ENCODE results near the gene FMNL3.

Gene FMNL3

DNA sequence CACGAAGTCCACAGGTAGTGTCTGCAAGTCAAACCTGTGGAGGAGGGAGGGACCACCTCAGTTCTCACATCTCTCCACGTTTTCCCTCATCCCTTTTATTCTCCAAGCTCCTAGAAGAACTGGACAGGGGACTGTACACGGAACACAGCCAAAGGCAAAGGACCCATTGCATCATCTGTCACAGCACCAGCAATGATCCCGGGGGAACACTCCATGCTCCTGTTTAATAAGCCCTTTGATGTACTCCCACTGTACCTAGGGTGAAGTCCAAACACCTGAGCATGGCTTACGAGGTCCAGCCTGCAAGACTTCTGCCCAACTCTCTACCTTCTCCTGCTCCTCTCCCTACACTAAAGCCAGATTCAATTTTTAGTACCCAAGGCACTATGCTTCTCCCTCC, 57.3 kb downstream of the FMNL3 start:
- no peak for DNase-seq

DNA sequence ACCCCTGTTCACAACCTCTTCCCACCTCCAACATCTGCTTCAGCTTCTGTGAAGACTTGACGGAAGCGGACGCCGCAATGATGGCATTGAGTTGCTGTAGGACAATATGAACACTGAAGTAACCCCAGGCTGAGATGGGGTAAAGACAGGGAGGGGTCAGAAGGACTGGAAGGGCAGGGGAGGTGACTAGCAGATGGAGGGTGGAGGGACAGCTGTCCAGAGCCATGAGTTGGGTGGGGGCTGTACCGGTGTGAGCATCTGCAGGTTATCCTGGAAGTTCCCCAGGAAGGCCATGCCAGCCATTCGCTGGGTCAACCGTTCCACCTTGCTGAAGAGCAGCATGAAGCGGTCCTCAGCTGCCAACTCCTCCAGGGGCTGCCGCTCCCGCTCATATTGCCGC, 57.8 kb downstream of the FMNL3 start:
- DNase-seq, result no peak

DNA sequence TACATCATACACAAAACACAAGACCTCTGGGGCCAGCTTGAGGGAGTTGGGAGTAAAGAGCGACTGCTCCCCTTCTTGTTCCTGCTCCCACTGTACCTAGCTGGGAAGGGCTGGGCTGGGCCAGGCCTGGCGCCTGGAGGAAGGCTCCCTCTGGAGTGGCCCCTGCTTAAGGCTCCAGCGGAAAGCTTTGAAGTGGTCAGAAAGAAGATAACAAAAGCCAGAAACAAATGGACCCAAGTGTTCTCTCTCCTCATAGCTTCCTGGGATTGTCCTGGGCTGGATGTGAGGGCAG, 58.5 kb downstream of the FMNL3 start:
- DNase-seq, result no peak

DNA sequence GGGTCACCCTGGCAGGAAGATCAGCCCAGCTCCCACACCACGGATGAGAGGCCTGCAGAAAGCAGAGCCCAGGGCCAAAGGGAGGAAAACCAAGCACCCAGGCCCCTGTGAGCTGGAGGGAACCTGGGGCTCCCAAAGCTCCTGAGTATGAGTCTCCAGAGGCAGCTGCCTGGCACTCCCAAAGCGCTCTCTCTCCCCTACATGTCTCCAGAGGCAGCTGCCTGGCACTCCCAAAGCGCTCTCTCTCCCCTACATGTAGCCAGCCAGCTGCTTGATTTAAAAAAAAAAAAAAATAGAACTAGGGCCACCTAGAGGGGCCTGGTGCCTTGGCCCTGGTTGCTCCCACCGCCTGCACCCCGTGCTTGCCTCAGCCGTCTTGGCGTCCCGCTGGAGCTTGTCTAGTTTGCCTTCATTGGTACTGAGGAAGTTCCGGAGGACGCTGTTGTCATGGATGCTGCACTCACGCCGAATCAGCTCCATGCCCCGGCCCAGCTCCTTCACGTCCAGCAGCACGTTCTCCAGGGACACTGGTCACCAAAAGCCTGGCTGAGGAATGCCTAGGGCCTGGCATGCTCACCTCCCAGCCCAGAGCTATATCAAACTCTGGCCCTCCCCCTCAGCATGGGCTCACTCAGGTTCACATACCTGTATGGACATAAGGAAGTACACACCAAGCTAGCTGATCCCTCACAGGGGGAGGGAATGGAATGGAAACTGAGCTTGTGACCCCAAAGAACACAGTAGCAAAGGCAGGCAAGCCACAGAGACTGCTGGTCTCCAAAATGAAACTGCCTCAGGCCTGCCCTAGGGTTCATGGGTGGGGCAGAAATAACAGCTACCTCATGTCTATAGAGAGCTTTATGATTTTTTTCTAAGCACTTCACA, 59.1 kb downstream of the FMNL3 start:
- DNase-seq, result no peak

DNA sequence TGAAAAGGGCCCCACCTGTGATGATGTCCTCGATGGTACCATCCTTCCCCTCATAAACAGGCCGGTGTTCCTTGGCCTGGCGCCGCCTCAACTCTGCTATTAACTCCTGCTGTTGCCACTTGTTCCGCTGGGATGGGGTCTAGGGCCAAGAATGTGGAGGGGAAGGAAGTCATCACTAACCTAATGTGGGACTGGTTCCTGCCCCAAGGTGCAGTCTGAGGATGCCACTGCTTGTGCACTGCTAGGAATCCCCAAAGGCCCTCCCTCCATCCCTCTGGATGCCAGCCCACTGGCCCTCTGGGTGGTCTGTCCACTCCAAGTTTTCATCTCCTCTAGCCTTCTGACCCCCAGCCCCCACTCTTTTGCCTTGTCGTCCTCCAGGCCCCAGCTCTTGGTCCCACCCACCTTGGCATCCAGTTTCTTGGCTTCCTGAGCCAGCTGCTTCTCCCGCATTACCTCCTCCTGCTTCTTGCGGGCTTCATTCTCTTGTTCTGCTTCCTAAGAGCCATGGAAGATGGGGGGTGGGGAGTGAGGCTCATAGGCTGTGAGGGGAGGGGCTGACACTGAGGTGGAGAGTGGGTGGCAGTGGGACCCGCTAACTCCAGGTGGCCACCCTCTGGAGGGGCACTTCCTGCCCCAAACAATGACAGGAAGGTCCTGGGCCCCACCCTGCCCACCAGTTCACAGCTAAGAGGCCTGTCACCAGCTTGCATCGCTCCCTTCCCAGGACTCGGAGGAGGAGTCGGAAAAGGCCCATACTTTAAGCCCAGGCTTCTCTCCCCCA, 60.1 kb downstream of the FMNL3 start:
- no peak for DNase-seq

DNA sequence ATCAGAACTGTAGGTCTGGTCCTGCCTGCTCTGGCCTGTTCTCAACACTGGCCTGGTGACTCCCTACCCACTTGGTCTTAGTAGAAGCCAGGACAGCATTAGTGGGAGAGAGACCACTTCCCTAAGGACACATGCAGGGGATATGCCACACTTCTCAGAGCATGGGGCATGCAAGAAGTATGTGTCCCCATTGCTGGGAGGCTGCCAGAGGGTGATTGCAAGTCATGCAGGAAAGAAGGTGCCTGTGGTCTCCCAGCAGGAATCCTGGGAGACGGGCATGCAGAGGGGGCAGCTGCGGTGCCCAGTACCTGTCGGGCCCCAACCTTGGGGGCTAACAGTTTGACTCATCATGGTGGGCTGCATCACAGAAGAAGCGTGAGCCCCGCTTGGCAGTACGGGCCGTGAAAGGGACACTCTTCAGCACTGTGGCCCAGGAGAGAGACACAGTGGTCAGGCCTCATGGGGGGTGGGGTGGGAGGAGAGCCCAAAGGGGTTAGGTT, 60.8 kb downstream of the FMNL3 start:
- no peak for DNase-seq

DNA sequence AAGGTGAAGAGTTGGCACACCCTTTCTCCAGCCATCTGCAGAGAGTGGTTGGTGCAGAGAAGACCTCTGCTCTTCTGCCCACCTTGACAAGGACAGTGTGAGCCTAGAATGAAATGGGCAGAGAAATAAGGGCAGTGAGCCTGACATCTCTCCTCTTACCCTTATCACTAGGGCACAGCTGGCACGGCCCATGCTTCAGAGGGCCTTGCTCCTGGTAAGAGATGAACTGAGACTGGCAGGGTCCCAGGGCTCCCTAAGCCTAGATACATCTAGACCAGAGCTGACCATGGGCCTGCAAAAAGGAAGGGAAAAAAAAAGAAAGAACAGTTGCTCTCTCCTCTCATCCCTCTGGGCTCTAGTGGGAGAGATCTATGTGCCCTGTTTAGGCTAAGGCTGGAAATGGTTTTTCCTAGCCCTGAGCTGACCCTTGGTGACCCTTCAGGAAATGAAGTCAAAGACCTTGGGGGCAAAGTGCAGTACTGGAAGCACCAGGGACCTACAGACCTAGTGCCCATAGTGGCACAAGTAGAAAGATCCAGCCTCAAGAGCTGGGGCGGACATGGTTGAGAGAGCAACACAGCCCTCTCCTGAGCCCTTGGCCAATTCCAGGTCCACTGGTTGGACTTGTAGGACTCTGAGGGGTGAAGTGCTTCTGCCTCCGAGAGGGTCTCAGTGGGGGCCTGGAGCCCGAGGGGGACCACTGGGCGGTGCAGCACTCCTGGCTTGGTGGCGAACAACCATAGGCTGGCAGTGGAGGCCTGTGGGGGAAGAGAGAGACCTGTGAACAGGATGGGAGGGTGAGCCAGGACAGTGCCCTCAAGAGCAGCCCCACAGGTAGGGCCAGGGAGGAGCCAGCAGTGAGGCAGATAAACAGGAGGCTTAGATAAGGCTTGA, 61.8 kb downstream of the FMNL3 start:
- no peak for DNase-seq

DNA sequence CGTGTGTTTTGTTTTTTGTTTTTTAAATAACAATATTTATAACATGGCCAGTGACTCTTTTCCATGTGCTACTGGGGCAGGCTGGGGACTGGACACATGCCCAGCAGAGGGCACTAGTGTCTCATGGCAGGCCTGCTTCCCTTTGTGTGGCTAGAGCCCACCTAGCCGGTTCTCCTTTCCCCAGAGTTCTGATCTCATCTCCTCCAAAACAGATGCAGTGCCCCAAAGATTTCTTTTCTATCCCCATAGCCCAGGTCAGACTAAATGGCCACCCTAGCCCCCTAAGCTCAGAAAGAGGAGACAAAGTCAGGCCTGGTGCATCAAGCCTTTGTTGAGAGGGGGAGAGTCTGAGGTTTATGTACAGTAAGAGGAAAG, 62.6 kb downstream of the FMNL3 start:
- DNase-seq, result peak in 1 of 2 experiments; percentile 69

DNA sequence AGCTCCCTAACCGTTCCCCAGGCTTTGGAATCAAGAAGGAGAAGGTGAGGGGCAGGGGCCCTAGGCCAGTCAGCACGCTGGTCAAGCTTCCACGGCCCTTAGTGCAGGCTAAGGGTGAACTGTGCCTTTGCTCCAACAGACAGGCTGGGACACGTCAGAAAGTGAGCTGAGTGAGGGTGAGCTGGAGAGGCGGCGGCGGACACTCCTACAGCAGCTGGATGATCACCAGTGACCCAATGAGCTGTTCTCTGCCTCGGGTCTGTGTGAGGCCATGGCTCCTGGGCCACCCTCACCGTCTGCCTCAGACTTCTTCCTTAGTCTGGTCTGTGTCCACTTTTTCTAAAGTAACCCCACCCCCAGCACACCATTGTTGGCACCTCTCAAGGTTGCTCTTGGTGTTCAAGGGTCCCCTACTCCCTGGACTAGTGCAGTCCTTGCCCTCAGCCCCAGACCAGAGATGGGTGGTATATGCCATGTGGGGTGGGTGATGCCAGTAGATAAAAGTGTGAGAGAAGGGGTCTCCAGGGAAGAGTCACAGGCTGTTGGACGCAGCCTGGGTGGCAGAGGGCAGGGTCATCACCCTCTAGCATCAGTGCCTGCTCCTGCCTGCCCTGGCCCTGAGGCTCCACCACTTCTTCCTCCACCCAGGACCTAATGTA, 63.1 kb downstream of the FMNL3 start:
- DNase-seq, result no peak

DNA sequence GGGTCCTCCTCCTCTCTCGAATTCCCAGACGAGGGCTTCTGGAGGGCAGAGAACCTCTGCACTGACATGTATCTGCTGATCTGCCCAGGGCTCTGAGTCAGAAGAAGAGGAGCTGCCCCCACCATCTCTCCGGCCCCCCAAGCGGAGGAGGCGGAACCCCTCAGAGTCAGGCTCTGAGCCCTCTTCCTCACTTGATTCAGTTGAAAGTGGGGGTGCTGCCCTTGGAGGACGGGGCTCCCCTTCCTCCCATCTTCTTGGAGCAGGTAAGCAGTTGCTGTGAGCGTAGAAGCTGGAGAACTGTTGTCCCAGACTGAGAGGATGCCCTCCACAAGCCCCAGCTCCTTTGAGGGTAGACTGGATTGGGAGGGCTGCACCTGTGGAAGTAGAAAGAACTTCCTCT, 64.1 kb downstream of the FMNL3 start:
- DNase-seq, result no peak

DNA sequence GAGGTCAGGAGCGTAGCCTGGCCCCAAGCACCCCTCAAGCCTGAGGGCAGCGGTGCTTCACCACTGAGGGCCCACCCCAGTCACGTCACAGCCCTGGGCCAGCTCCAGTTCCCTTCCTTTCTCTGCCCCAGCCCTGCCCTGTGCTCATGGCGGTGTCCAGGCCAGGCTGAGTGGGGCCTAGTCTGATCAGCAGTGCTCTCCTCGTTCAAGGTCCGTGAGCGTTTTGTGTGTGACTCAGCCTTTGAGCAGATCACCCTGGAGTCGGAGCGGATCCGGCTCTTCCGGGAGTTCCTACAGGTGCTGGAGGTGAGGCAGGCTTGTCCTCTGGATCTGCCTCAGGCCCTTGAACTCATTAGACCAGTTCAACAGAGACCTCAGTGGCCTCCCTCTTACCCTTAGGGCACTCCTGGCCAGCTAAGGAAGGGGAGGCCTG, 64.8 kb downstream of the FMNL3 start:
- DNase-seq, result no peak

DNA sequence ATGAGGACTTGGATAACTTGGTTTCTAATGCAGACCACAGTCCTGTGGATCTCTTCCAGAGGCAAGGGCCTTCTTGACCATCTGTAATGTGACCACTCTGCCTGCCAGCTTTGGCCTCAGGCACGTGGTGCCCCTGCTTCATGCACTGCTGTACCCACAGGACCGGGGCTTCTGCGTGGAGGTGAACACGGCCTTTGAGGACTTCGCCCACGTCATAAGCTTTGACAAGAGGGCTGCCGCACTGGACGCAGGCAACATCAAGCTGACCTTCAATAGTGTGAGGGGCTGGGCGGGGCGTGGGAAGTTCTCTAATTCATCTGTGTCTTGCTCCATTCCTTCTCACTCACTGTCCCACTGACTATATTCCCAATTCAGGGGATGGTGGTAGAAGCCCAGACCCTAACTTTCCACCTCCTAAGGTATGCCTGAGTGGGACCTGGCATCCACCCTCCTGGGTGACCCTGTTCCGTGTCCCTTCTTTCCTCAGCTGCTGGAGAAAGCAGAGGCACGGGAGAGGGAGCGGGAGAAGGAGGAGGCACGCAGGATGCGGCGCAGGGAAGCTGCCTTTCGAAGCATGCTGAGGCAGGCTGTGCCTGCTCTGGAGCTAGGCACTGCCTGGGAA, 65.3 kb downstream of the FMNL3 start:
- DNase-seq, result no peak

DNA sequence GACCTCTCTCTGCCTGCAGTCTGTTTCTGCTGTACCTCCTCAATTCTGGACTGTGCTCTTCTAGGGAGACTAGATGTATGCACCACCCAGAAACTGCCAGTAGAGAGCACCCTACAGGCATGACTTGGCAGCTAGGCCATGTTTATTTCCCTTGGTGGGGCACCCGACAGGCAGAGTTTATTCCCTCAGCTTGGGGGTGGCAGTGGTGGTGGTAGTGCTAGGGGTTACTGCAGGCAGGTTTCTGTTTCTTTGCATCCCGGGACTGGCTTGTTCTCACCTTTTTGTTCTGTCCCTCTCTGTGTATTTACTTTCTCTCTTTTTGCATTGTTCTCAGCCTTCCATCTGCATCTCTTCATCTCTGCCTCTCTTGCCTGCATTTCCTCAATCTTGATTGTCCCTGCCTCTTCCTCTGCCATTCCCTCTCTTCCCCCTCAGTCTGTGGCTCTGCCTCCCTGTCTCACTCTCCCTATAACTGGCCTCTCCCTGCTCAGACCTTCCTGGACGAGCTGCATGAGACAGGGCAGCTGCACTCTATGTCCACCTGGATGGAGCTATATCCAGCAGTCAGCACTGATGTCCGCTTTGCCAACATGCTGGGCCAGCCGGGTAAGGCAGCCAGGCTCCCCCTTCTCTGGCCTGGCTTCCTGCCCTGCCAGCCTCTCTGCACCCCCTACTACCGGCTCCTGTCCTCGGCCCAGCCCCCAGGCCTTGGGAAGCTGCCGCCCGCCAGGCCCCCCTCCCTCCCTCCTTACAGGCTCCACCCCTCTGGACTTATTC, 70.0 kb downstream of the FMNL3 start:
- DNase-seq, result peak; percentile 22 to 53

DNA sequence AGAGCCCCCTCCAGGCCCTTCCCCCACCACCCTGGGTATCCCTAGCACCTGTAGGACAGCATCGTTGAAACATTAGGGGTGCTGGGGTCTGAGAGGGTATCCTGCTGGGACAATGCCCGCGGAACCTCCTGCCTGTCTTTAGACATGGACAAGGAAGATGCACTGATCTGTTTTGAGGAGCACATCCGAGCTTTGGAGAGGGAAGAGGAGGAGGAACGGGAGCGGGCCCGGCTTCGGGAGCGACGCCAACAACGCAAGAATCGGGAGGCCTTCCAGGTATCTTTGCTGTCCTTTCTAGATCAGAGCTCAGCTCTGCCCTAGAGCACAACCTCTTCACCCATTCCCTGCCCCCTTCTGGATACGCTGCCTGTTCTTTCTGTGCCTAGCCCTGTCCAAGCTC, 70.6 kb downstream of the FMNL3 start:
- no peak for DNase-seq

DNA sequence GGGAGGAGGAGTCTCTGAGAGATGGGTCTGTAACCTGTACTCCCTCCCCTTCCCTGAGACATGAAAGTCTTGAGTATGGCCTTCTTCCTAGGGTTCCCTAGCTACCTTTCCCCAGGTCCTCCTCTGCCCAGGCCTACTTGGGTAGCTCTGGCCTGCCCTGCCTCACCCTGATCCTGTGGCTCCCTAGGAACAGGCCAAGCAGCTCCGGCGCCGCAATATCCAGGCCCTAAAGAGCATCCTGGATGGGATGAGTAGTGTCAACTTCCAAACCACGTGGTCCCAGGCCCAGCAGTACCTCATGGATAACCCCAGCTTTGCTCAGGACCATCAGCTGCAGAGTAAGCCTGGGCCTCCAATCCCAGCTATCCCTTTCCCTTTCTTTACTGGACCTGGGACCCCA, 71.5 kb downstream of the FMNL3 start:
- DNase-seq, result no peak

DNA sequence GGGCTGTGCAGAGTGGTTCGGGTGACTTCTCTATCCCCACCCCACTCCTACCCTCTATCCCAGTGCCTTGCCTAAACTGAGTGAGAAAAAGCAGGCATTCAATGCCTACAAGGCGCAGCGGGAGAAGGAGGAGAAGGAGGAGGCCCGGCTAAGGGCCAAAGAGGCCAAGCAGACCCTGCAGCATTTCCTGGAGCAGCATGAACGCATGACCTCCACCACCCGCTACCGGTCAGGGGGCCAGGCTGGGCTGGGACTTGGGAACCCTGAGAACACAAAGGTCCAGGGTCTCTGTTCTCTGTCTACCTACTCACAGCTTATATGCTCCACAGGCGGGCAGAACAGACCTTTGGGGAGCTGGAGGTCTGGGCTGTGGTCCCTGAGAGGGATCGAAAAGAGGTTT, 72.2 kb downstream of the FMNL3 start:
- no peak for DNase-seq

DNA sequence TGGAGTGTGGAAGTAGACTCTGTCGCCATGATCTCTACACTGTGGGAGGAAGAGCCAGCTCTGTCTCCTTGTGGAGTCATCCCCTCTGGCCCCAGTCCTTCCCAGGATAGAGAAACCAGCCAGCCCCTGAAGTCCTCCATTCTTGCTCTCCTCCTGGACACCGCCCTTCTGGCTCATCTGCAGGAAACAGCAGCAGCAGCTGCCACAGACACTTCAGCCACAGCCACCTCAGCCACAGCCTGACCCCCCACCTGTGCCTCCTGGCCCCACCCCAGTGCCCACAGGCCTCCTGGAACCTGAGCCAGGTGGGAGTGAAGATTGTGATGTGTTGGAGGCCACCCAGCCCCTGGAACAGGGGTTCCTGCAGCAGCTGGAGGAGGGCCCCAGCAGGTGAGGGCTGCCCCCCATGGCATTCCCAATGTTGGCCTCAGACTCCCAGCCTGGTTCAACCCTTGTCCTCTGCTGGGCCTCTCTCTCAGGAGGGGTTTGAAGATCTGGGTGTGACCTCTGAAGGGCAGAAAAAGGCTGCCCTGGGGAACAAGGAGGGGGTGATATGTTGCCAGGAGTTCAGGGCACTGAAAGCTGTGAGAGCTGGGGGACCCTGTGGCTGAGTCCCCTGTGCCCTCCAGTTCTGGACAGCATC, 73.4 kb downstream of the FMNL3 start:
- DNase-seq, result no peak

DNA sequence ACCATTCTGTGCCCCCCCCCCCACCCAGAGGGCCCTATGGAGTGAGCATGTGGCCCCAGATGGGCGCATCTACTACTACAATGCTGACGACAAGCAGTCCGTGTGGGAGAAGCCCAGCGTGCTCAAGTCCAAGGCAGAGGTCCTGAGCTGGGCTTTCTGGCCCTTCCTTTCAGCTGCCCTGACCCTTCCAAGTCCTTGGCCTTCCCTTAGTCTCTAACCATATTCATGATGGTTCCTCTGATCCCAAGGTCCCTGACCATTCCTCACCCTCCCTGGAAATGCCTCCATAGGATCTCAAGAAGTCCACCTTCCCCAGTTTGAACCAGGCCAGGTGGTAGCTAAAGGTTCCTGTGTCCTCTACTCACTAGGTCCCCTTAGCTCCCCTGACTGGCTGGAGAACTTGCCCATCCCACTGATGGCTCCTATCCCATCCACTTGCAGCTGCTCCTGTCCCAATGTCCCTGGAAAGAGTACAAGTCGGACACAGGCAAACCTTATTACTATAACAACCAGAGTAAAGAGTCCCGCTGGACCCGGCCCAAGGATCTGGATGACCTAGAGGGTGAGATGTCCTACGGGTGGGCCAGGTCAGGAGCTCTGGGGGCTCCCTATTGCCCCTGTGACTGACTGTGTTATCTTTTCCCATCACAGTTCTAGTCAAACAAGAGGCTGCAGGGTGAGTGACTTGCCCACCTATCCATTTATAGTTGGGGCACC, 74.1 kb downstream of the FMNL3 start:
- no peak for DNase-seq

DNA sequence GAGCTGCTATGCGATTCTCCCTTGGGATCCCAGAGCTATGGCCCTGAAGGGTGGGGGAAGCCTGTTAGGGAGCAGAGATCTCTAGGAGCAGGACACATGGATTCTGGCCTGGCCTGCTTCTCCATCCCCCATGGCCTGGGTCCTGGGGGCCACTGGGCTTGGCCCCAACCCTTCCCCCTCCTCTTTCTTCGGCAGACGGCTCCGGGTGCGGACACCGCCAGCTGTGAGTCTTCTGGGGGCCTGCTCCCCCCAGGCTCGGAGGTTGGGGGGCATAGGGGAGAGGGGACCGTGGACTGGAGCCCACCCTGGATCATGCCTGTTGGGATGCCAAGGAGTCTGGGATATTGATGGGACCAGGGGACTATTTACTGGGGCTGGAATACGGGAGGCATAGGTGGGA, 74.8 kb downstream of the FMNL3 start:
- DNase-seq, result no peak

DNA sequence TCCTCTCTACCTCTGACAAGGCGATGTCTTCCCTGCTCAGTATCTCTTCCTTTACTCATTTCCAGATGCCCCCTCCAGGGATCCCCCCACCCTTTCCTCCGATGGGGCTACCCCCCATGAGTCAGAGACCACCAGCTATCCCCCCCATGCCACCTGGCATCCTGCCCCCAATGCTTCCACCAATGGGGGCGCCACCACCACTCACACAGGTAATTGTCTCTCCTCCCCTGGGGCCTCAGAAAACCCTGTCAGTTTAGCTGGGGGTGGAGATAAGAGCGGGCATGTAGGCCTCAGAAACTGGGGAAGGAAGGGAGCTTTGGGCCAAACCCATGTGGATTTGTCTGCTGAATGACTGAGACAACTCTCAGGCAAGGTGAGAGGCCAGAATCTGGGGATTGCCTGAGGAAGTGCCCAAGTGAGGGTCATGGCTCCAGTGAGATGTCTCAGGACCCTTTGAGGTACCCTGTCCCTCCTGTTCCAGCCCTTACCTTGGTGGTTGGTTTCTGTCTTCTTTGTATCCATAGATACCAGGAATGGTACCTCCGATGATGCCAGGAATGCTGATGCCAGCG, 75.8 kb downstream of the FMNL3 start:
- DNase-seq, result no peak
